Effector memory CD4-positive, alpha-beta T cell (primary cell): ENCODE results near the gene ROBO1.

Experiments used
- DNase-seq, 3 donors: peaks; one replicate each; pipeline ENCODE4 v3.0.0-alpha.2; 2020
- H3K27ac ChIP-seq: 2 replicates; pipeline ENCODE4 v1.7.0; 2013; ENCODE audit warnings: mild to moderate bottlenecking, low read length, moderate library complexity; ENCODE audit not compliant: insufficient read depth, poor library complexity, severe bottlenecking
- H3K27me3 ChIP-seq: replicated peaks from 2 replicates; pipeline ENCODE4 v1.7.0; 2013; ENCODE audit warnings: mild to moderate bottlenecking, low read length; ENCODE audit not compliant: insufficient read depth, control insufficient read depth, poor library complexity, severe bottlenecking
- H3K36me3 ChIP-seq: 2 replicates; pipeline ENCODE4 v1.7.0; 2013; ENCODE audit warnings: mild to moderate bottlenecking, low read length, moderate library complexity; ENCODE audit not compliant: control insufficient read depth, insufficient read depth
- H3K4me1 ChIP-seq: 2 replicates; pipeline ENCODE4 v1.7.0; 2013; ENCODE audit warnings: low read length, mild to moderate bottlenecking; ENCODE audit not compliant: control insufficient read depth, insufficient read depth, poor library complexity, severe bottlenecking
- H3K4me3 ChIP-seq: 2 replicates; pipeline ENCODE4 v1.7.0; 2013; ENCODE audit warnings: low read length, low read depth, mild to moderate bottlenecking; ENCODE audit not compliant: insufficient read depth, poor library complexity, severe bottlenecking
- H3K9me3 ChIP-seq: 2 replicates; pipeline ENCODE4 v1.7.0; 2013; ENCODE audit warnings: mild to moderate bottlenecking, low read length, moderate library complexity; ENCODE audit not compliant: control insufficient read depth

ROBO1 gene

GRCh38 chr3:78873641-78874040 lies 894.2 kb downstream of the ROBO1 start:
- Histone ChIP-seq H3K27me3 (no peaks in the 10 kb centered on the region), H3K9me3 (no peaks in the 10 kb centered on the region), H3K27ac (no peak overlapping the region), H3K36me3 (no peaks in the 10 kb centered on the region), H3K4me1 (no peaks in the 10 kb centered on the region), H3K4me3 (no peak overlapping the region)
- no peak for DNase-seq

- no peak overlapping the region for H3K27ac ChIP-seq
- DNase-seq: no peak
- H3K27me3 ChIP-seq: no peaks in the 10 kb centered on the region
- H3K4me1 ChIP-seq: no peaks in the 10 kb centered on the region
- no peak overlapping the region for H3K4me3 ChIP-seq
- H3K9me3 ChIP-seq: no peaks in the 10 kb centered on the region
- no peaks in the 10 kb centered on the region for H3K36me3 ChIP-seq
Observed at GRCh38 chr3:78872195-78872594, 895.6 kb downstream of the ROBO1 start.

GRCh38 chr3:78871048-78871447 lies 896.8 kb downstream of the ROBO1 start:
- Histone ChIP-seq H3K9me3 (no peaks in the 10 kb centered on the region), H3K36me3 (no peaks in the 10 kb centered on the region), H3K4me1 (no peaks in the 10 kb centered on the region), H3K27ac (no peak overlapping the region), H3K4me3 (no peak overlapping the region), H3K27me3 (no peaks in the 10 kb centered on the region)
- no peak for DNase-seq

- DNase-seq: no peak
- Histone ChIP-seq H3K9me3 (no peaks in the 10 kb centered on the region), H3K4me1 (no peaks in the 10 kb centered on the region), H3K27ac (no peak overlapping the region), H3K36me3 (no peaks in the 10 kb centered on the region), H3K4me3 (no peak overlapping the region), H3K27me3 (no peaks in the 10 kb centered on the region)
Observed at GRCh38 chr3:78870484-78870883, 897.3 kb downstream of the ROBO1 start.

- no peaks in the 10 kb centered on the region for H3K9me3 ChIP-seq
- no peak for DNase-seq
- H3K27ac ChIP-seq: no peak overlapping the region
- no peaks in the 10 kb centered on the region for H3K4me1 ChIP-seq
- H3K36me3 ChIP-seq: no peaks in the 10 kb centered on the region
- no peak overlapping the region for H3K4me3 ChIP-seq
- no peaks in the 10 kb centered on the region for H3K27me3 ChIP-seq
Observed at GRCh38 chr3:78868570-78868969, 899.2 kb downstream of the ROBO1 start.

GRCh38 chr3:78867409-78868372 lies 900.1 kb downstream of the ROBO1 start:
- no peak for DNase-seq
- no peak overlapping the region for H3K27ac ChIP-seq
- H3K4me3 ChIP-seq: no peak overlapping the region
- no peaks in the 10 kb centered on the region for H3K4me1 ChIP-seq
- H3K36me3 ChIP-seq: no peaks in the 10 kb centered on the region
- no peaks in the 10 kb centered on the region for H3K27me3 ChIP-seq
- no peaks in the 10 kb centered on the region for H3K9me3 ChIP-seq

GRCh38 chr3:78863306-78864203 lies 904.2 kb downstream of the ROBO1 start:
- DNase-seq: no peak
- Histone ChIP-seq H3K27me3 (no peaks in the 10 kb centered on the region), H3K36me3 (no peaks in the 10 kb centered on the region)

GRCh38 chr3:78861156-78861555 lies 906.6 kb downstream of the ROBO1 start:
- Histone ChIP-seq H3K27me3 (no peaks in the 10 kb centered on the region), H3K9me3 (no peaks in the 10 kb centered on the region)
- DNase-seq: no peak

More at GRCh38 chr3:78863306-78864203, 904.2 kb downstream of the ROBO1 start:
- Histone ChIP-seq H3K9me3 (no peaks in the 10 kb centered on the region), H3K4me1 (no peaks in the 10 kb centered on the region), H3K27ac (no peak overlapping the region), H3K4me3 (no peak overlapping the region)

GRCh38 chr3:78860567-78860966 lies 907.2 kb downstream of the ROBO1 start:
- H3K27ac ChIP-seq: no peak overlapping the region
- H3K4me1 ChIP-seq: no peaks in the 10 kb centered on the region
- no peak overlapping the region for H3K4me3 ChIP-seq
- no peaks in the 10 kb centered on the region for H3K9me3 ChIP-seq
- no peak for DNase-seq
- H3K36me3 ChIP-seq: no peaks in the 10 kb centered on the region
- H3K27me3 ChIP-seq: no peaks in the 10 kb centered on the region

More at GRCh38 chr3:78861156-78861555, 906.6 kb downstream of the ROBO1 start:
- Histone ChIP-seq H3K4me3 (no peak overlapping the region), H3K36me3 (no peaks in the 10 kb centered on the region), H3K27ac (no peak overlapping the region), H3K4me1 (no peaks in the 10 kb centered on the region)

GRCh38 chr3:78858910-78859309 lies 908.9 kb downstream of the ROBO1 start:
- H3K36me3 ChIP-seq: no peaks in the 10 kb centered on the region
- H3K27ac ChIP-seq: no peak overlapping the region
- no peak overlapping the region for H3K4me3 ChIP-seq
- no peaks in the 10 kb centered on the region for H3K27me3 ChIP-seq
- no peaks in the 10 kb centered on the region for H3K9me3 ChIP-seq
- no peak for DNase-seq
- no peaks in the 10 kb centered on the region for H3K4me1 ChIP-seq
